Panc1 (cell line): Measurements from ENCODE around the gene HOXA10.

Experiments used
- POLR2AphosphoS5 ChIP-seq: IDR thresholded peaks from 2 replicates; pipeline ENCODE4 v1.6.1; 2012; ENCODE audit warnings: mild to moderate bottlenecking, low read depth, low read length, moderate library complexity
- TCF7L2 ChIP-seq: IDR thresholded peaks from 2 replicates; pipeline ENCODE4 v1.6.1; 2011; ENCODE audit warnings: mild to moderate bottlenecking, low read depth, low read length, inconsistent platforms
- TF ChIP-seq, protein P1 (sequence below): fragments of 450-650 bp; IDR thresholded peaks from 2 replicates; pipeline ENCODE4 v1.5.1; 2017; ENCODE audit warnings: mild to moderate bottlenecking
- TF ChIP-seq, protein P2 (sequence below), 2 experiments: IDR thresholded peaks; 2 replicates each; pipeline ENCODE4 v1.6.1; 2011 to 2012; ENCODE audit warnings: low read depth in 2 of 2, control low read depth in 1 of 2, low read length in 1 of 2, mild to moderate bottlenecking in 1 of 2, moderate library complexity in 1 of 2; ENCODE audit not compliant: insufficient read depth in 1 of 2

DNA sequence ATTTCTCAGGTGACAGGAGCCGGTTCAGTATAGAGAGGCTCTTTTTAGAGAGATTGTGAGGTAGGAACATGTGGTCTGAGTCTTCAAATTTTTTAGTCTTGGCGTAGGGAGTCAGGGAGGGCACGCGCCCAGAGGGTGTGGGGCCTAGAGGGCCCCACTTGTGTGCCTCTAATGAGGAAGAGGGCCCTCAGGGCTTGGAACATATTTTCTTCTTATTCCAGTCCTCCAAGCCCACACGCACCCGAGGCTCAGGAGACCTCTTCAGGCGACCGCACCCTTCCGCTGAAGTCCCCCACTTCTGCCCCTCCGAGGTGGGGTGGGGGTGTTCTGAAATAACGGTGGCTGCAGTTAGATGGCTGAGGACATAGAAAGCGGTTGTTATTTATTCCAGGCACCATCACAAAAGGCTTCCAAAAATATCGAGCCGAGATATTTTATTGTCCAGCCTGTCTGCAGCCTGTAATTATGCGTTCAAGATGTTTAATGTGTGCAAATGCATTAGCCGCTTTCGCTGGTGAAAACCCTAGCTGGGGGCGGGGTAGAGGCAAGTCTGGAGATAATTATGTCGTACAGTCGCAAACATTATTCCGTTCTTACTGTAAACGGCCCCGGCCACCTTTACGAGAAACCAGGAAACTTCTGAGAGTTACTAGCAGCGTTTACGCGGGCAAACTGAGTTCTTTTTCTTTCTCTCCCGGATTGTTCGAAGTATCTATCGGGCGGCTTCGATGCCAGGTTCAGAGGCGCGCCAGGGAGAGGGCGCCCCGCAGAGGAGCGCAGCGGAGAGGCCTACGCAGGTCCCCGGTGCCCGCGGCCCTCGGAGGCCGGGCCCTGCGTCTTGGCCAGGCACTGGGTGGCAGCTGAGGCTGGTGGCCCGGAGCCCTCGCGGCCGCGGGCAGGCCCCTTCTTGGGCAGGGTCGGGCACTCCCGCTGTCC, 38.6 kb upstream of the HOXA10 start:
- TF ChIP-seq, protein P1, sequence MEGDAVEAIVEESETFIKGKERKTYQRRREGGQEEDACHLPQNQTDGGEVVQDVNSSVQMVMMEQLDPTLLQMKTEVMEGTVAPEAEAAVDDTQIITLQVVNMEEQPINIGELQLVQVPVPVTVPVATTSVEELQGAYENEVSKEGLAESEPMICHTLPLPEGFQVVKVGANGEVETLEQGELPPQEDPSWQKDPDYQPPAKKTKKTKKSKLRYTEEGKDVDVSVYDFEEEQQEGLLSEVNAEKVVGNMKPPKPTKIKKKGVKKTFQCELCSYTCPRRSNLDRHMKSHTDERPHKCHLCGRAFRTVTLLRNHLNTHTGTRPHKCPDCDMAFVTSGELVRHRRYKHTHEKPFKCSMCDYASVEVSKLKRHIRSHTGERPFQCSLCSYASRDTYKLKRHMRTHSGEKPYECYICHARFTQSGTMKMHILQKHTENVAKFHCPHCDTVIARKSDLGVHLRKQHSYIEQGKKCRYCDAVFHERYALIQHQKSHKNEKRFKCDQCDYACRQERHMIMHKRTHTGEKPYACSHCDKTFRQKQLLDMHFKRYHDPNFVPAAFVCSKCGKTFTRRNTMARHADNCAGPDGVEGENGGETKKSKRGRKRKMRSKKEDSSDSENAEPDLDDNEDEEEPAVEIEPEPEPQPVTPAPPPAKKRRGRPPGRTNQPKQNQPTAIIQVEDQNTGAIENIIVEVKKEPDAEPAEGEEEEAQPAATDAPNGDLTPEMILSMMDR: no peak
- TF ChIP-seq TCF7L2 (no peak), POLR2AphosphoS5 (no peak)
- TF ChIP-seq, protein P2, sequence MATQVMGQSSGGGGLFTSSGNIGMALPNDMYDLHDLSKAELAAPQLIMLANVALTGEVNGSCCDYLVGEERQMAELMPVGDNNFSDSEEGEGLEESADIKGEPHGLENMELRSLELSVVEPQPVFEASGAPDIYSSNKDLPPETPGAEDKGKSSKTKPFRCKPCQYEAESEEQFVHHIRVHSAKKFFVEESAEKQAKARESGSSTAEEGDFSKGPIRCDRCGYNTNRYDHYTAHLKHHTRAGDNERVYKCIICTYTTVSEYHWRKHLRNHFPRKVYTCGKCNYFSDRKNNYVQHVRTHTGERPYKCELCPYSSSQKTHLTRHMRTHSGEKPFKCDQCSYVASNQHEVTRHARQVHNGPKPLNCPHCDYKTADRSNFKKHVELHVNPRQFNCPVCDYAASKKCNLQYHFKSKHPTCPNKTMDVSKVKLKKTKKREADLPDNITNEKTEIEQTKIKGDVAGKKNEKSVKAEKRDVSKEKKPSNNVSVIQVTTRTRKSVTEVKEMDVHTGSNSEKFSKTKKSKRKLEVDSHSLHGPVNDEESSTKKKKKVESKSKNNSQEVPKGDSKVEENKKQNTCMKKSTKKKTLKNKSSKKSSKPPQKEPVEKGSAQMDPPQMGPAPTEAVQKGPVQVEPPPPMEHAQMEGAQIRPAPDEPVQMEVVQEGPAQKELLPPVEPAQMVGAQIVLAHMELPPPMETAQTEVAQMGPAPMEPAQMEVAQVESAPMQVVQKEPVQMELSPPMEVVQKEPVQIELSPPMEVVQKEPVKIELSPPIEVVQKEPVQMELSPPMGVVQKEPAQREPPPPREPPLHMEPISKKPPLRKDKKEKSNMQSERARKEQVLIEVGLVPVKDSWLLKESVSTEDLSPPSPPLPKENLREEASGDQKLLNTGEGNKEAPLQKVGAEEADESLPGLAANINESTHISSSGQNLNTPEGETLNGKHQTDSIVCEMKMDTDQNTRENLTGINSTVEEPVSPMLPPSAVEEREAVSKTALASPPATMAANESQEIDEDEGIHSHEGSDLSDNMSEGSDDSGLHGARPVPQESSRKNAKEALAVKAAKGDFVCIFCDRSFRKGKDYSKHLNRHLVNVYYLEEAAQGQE (IDR thresholded peaks at IDR 0.05; ENCODE audit: insufficient read depth in 1 of 2, low read depth in 2 of 2, low read length in 1 of 2): no peak
